Pancreas (tissue), 10 donors: ENCODE measurements around the gene ZBTB7C. TPM values are rescaled to one million over a fixed set of nuclear protein-coding genes. Genes with fewer than 3 reads are reported as not detected.

Experiments
- ATAC-seq, 4 donors: fragments of 200-7000 bp; cut with Tn5 transposase; one replicate each; pipeline versions ENCODE4 v1.8.0 to v1.9.1; 2020; ENCODE audit warnings: mild to moderate bottlenecking in 4 of 4, moderate library complexity in 4 of 4
- DNase-seq, 6 donors: peaks; one replicate each; pipeline ENCODE4 v3.0.0-alpha.2; 2020
- FAIRE-seq: peaks from 2 replicates; lab custom pipeline; 2012; peaks lifted over from hg19 to GRCh38; lab: Jason Lieb, UNC
- H3K27ac ChIP-seq, 4 donors: fragments of 200-600 bp; sonication (generic); 1 replicate in 3 of 4; 2 replicates in 1 of 4; pipeline versions ENCODE4 v1.5.0 to v1.8.0; 2020
- H3K27me3 ChIP-seq, 4 donors: fragments of 200-600 bp; one replicate each; pipeline ENCODE4 v1.8.0; 2021
- H3K36me3 ChIP-seq, 3 donors: fragments of 200-600 bp; sonication (generic) in 1 of 3; one replicate each; pipeline versions ENCODE4 v1.5.0 to v1.8.0; 2020 to 2021
- H3K4me1 ChIP-seq, 3 donors: fragments of 200-600 bp; one replicate each; pipeline ENCODE4 v1.8.0; 2021
- H3K4me3 ChIP-seq, 4 donors: fragments of 200-600 bp; sonication (generic) in 2 of 4; one replicate each; pipeline versions ENCODE4 v1.5.0 to v1.8.0; 2020 to 2021
- H3K9me3 ChIP-seq, 4 donors: fragments of 200-600 bp; one replicate each; pipeline ENCODE4 v1.8.0; 2021
- WGBS, 2 donors: extraction: QIAGEN DNeasy Blood & Tissue Kit; methylation state at CpG; one replicate each; pipeline ENCODE4 v1.1.7; 2013; 5-methylcytosine and 5-hydroxymethylcytosine counted together
- intact Hi-C, 3 donors: fragments of 100-400 bp; cut with DNase I; formaldehyde crosslinking; loops; one replicate each; pipeline versions ENCODE4 v1.11.1 to v1.14.2; 2022
- polyA plus RNA-seq, 2 donors: library from polyadenylated mRNA; stranded (reverse); fragments of 200-250 nt; gene quantifications; one replicate each; pipeline ENCODE4 v1.2.3, GENCODE V29; 2013
- total RNA-seq, 6 donors: library from RNA; stranded (reverse); fragmentation: NEBNext Ultra II Directional in 4 of 6; extraction: Animal tissue kit (Norgen Biotek cat#: 25700) in 4 of 6; gene quantifications; one replicate each; pipeline versions ENCODE4 v1.2.1 to v1.2.4, GENCODE V29; 2021 to 2023
- TF ChIP-seq, protein P1 (sequence below), 4 donors: fragments of 200-600 bp; sonication (generic) in 3 of 4; IDR thresholded peaks; one replicate each; pipeline versions ENCODE4 v1.5.0 to v1.8.0; 2021; ENCODE audit warnings: antibody characterized with exemption in 4 of 4
- donor health status: healthy with polysubstance abuse.
- donor health status: DM: no; HTN: no; CAD: no; lungs with moderate emphysema.
- donor health status: DM: no; HTN: no; CAD: no.
- donor health status: control.
- donor health status: control.
- donor health status: Bipolar disorder and iron deficiency.
- donor health status: DM: yes; HTN: yes; CAD: no.
- donor health status: DM: no; HTN: no; CAD: no.
- donor health status: DM: no; HTN: no; CAD: no.
- donor health status: DM: yes; HTN: yes; CAD: no.

The ZBTB7C gene
- total and polyA plus RNA-seq, 8 donors, result 0.35 to 1.7 (median 0.91) TPM

DNA sequence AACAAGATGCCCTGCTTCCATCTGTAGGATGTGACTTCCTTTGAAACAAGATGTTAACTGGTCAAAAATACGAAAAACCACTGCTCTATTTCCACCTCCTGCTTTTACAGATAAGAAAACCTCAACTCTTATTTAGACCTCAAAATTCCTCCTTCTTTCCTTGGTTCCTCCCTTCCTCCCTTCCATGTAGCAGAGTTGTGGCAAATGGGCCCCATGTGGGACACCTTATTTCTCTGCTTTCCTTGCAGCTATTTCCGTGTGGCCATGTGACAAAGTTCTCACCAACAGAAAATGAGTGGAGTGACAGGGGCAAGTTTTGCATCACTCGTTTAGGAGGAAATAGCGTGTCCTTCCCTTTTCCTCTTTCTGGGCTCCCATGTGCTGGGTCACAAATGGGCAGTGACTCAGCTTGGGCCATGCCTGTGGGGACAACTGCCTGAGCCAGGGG lies 409.4 kb downstream of the ZBTB7C start:
- FAIRE-seq (no peak), ATAC-seq (no peak), DNase-seq (no peak)
- H3K4me1 ChIP-seq, result peaks cover 0 to 14% (median 0%) of the 10 kb centered on the region in 3 donors
- TF ChIP-seq, protein P1, sequence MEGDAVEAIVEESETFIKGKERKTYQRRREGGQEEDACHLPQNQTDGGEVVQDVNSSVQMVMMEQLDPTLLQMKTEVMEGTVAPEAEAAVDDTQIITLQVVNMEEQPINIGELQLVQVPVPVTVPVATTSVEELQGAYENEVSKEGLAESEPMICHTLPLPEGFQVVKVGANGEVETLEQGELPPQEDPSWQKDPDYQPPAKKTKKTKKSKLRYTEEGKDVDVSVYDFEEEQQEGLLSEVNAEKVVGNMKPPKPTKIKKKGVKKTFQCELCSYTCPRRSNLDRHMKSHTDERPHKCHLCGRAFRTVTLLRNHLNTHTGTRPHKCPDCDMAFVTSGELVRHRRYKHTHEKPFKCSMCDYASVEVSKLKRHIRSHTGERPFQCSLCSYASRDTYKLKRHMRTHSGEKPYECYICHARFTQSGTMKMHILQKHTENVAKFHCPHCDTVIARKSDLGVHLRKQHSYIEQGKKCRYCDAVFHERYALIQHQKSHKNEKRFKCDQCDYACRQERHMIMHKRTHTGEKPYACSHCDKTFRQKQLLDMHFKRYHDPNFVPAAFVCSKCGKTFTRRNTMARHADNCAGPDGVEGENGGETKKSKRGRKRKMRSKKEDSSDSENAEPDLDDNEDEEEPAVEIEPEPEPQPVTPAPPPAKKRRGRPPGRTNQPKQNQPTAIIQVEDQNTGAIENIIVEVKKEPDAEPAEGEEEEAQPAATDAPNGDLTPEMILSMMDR (IDR thresholded peaks at IDR 0.05), result no peak
- H3K27ac ChIP-seq, result no peak overlapping the region
- no peaks in the 10 kb centered on the region for H3K27me3 ChIP-seq
- no peaks in the 10 kb centered on the region for H3K36me3 ChIP-seq
- H3K9me3 ChIP-seq, result no peaks in the 10 kb centered on the region
- 68 to 72% methylated on average over 4 of the region's 4 CpGs for WGBS, 2 donors
- intact Hi-C loops, result no loop called here
- no peak overlapping the region for H3K4me3 ChIP-seq

DNA sequence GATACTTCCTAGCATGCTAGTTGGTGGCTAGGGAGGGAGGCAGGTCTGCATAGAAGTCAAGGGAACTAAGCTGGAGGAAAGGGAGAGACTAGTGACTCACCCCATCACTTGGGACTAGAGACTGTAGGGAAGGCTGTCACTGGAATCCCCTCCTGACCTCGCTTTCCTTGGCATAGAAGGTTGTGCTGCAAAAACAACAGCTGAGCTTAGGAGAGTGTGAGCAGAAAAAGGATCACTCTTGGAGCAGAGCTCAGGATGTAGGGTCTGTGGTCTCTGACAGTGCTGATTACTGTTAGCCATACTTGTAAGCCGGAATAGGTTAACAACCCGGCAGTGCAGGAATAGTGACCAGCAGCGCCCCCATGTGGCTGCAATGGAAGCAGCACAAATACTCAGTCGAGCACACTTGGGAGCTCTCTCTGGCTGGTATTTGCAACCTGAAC lies 411.8 kb downstream of the ZBTB7C start:
- intact Hi-C loops, result no loop called here

DNA sequence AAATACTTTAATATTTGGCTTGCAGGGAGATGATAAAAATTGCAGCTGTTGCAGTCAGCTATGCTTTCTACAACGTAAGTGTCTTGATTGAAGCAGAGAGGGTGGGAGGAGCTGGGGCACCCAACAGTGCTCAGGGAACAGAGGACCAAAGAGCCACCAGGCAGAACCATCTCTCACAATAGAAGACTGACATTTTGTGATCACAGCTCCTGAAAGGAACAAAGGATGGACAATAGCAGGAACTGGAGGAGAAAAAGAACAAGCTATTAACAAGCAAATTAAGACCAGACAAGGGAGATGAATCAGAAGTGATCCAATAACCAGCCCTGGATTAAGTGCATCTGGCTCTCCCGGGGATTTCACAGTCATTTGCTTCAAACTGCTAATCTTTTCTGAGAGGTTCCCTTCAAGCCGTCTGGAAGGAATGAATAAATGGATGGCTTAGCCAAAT lies 413.1 kb downstream of the ZBTB7C start:
- no peak for ATAC-seq
- TF ChIP-seq, protein P1 (IDR thresholded peaks at IDR 0.05), result no peak
- Histone ChIP-seq H3K9me3 (no peaks in the 10 kb centered on the region), H3K4me3 (no peak overlapping the region), H3K36me3 (no peaks in the 10 kb centered on the region), H3K27ac (no peak overlapping the region), H3K27me3 (no peaks in the 10 kb centered on the region), H3K4me1 (no peaks in the 10 kb centered on the region)
- intact Hi-C loops, result no loop called here
- FAIRE-seq, result no peak
- DNase-seq, result no peak
- WGBS, 2 donors, result 38 to 45% methylated on average over 3 of the region's 3 CpGs

More for the DNA sequence above, 411.8 kb downstream of the ZBTB7C start:
- Histone ChIP-seq H3K4me3 (no peak overlapping the region), H3K36me3 (no peaks in the 10 kb centered on the region), H3K27me3 (no peaks in the 10 kb centered on the region), H3K4me1 (no peaks in the 10 kb centered on the region), H3K9me3 (no peaks in the 10 kb centered on the region), H3K27ac (no peak overlapping the region)
- no peak for ATAC-seq
- FAIRE-seq, result no peak
- TF ChIP-seq, protein P1 (IDR thresholded peaks at IDR 0.05), result no peak
- WGBS, 2 donors, result 61 to 63% methylated on average over 5 of the region's 5 CpGs
- no peak for DNase-seq

DNA sequence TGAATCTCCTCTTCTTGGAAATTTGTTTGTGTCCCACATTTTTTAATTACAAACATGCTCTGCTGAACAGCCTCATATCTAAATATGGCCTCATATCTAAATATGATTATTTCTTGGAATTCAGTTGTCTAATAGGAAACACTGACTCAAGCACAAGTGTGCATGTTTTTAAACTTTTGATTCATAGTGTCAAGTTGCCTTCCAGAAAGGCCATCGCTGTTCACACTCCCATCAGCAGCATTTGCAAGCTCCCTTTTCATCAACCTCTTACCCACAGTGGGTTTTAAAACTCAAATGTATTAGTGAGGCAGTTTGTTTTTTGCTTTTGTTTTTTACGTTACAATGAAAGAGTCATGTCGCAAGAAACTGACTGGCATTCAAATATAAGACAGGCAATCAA lies 413.5 kb downstream of the ZBTB7C start:
- no peak for ATAC-seq
- H3K4me3 ChIP-seq, result no peak overlapping the region
- no peak for FAIRE-seq
- H3K27ac ChIP-seq, result no peak overlapping the region
- WGBS, 2 donors, result 58 to 65% methylated on average over 3 of the region's 3 CpGs
- intact Hi-C loops, result no loop called here
- TF ChIP-seq, protein P1 (IDR thresholded peaks at IDR 0.05), result no peak
- no peaks in the 10 kb centered on the region for H3K36me3 ChIP-seq
- DNase-seq, result no peak
- no peaks in the 10 kb centered on the region for H3K9me3 ChIP-seq
- no peaks in the 10 kb centered on the region for H3K27me3 ChIP-seq
- no peaks in the 10 kb centered on the region for H3K4me1 ChIP-seq

DNA sequence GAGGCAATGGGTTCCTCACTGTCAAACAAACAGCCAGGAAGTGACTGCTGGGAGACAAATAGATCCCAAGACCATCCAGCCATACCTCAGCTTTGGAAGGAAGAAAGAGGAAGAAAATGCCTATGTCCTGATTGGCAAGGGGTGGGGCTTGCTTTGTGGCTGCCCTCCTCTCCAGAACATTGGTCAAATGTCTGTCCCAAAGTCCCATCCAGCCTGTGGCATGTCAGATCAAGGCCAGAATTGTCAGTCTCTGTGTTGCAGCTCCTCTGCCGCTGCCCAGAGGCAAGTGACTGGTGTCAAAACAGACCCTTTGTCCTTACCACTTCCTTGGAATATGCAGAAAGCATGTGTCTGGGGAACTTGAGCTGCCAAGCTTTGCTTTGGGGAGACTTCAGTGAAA lies 415.8 kb downstream of the ZBTB7C start:
- H3K4me3 ChIP-seq, result no peak overlapping the region
- 86 to 87% methylated on average over 1 of the region's 1 CpG for WGBS, 2 donors

More for the DNA sequence above, 415.8 kb downstream of the ZBTB7C start:
- Histone ChIP-seq H3K36me3 (no peaks in the 10 kb centered on the region), H3K4me1 (no peaks in the 10 kb centered on the region), H3K27ac (no peak overlapping the region), H3K27me3 (no peaks in the 10 kb centered on the region), H3K9me3 (no peaks in the 10 kb centered on the region)
- TF ChIP-seq, protein P1 (IDR thresholded peaks at IDR 0.05), result no peak
- no peak for ATAC-seq
- no peak for DNase-seq
- FAIRE-seq, result no peak
- intact Hi-C loops, result no loop called here
